ENCODE results near the gene GP9. TPM values are rescaled to one million over a fixed set of nuclear protein-coding genes. Genes with fewer than 3 reads are reported as not detected.

The GP9 gene
- total RNA-seq, result not detected in 2 replicates

DNA sequence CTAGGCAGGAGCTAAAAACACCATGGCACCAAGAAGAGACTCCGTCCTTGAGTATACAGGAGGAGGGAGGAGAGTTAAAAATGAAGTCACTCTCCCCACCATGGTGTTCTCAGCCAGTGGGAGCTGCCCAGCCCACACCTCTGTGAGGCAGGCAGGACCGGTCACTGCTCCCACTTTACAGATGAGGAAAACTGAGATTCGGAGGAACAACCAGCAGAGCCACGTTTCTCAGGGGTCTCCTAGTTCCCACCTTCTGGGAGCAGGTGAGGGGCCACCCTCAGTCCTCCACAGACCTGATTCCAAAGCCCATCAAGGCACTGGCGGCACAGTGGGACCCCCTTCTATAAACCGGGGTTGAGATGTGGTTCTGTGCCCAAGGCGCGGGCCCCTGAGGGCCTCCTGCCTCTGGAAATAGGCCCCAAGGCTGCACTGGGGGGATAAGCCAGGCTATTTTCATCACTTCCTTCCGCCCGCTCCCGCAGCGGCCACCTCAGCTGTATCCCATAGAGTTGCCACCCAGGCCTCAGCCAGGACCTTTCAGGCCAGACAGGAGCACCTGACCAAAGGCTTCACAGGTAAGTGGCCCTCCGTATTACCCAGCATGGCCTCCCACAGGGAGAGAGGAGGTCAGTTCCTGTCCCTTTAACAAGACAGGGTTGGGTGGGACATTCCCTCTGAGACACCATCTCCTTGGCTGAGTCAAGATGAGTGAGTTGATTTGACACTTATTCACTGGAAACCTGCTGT, at the start of gene GP9:
TSS of gene GP9 (plus strand) at position 504 of the 747 bp plus-strand sequence. CDS start 961 bp downstream, outside the sequence.

Other genes starting within 250 kb of the GP9 start
- 30.7 and 36.7 TPM in 2 replicates for gene ACAD9, start 181.2 kb upstream of the GP9 start, total RNA-seq
- under 0.01 TPM in 1 of 2 replicates, not detected in the other for gene CFAP92, start 66.7 kb upstream of the GP9 start, total RNA-seq
- gene EFCC1, start 59.5 kb upstream of the GP9 start, total RNA-seq, result under 0.01 TPM in 1 of 2 replicates, not detected in the other
- gene RAB43, start 61.0 kb downstream of the GP9 start, total RNA-seq, result 8.1 and 12.8 TPM in 2 replicates
- gene ISY1, start 100.3 kb downstream of the GP9 start, total RNA-seq, result 38.0 and 40.4 TPM in 2 replicates
- 253 and 321 TPM in 2 replicates for gene CNBP, start 123.1 kb downstream of the GP9 start, total RNA-seq
- gene COPG1, start 188.8 kb downstream of the GP9 start, total RNA-seq, result 338 and 376 TPM in 2 replicates
- gene HMCES, start 218.1 kb downstream of the GP9 start, total RNA-seq, result 11.8 and 15.1 TPM in 2 replicates

All from bronchial smooth muscle cell (primary cell).